Upper lobe of left lung (tissue), 4 donors: Measurements from ENCODE around the gene ADSS1.

ENCODE experiments used
- EP300 ChIP-seq, 4 donors: sonication (generic); formaldehyde crosslinking; IDR thresholded peaks; one replicate each; pipeline ENCODE4 v1.5.1; 2017; ENCODE audit warnings: antibody characterized with exemption in 4 of 4, control low read depth in 2 of 4
- POLR2A ChIP-seq, 4 donors: fragments of 450-650 bp; IDR thresholded peaks; one replicate each; pipeline ENCODE4 v1.5.1; 2016 to 2017; ENCODE audit warnings: antibody characterized with exemption in 4 of 4, mild to moderate bottlenecking in 2 of 4
- TF ChIP-seq, protein P1 (sequence below), 6 experiments: fragments of 450-650 bp in 4 of 6; fragments of 200-600 bp in 2 of 6; sonication (generic) in 2 of 6; IDR thresholded peaks; one replicate each; pipeline ENCODE4 v1.5.1; 2016 to 2019; ENCODE audit warnings: antibody characterized with exemption in 6 of 6

DNA sequence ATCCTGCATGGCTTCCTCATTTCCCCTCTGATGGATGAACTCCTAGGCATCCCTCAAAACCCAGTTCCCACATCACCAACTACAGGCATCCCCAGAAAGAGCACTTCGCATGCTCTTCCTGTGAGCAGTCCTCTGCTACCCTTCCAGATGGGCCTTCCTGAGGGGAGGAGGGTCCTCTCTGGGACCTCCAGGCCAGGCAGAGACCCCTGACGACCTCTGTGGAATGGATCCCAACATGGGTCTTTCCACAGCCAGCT is 69.6 kb downstream of the ADSS1 start:
- TF ChIP-seq, protein P1, sequence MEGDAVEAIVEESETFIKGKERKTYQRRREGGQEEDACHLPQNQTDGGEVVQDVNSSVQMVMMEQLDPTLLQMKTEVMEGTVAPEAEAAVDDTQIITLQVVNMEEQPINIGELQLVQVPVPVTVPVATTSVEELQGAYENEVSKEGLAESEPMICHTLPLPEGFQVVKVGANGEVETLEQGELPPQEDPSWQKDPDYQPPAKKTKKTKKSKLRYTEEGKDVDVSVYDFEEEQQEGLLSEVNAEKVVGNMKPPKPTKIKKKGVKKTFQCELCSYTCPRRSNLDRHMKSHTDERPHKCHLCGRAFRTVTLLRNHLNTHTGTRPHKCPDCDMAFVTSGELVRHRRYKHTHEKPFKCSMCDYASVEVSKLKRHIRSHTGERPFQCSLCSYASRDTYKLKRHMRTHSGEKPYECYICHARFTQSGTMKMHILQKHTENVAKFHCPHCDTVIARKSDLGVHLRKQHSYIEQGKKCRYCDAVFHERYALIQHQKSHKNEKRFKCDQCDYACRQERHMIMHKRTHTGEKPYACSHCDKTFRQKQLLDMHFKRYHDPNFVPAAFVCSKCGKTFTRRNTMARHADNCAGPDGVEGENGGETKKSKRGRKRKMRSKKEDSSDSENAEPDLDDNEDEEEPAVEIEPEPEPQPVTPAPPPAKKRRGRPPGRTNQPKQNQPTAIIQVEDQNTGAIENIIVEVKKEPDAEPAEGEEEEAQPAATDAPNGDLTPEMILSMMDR (IDR thresholded peaks at IDR 0.05) = no peak
- no peak for TF ChIP-seq POLR2A (IDR thresholded peaks at IDR 0.05)
- TF ChIP-seq EP300 (IDR thresholded peaks at IDR 0.05) = no peak
